CD4-positive, CD25-positive, alpha-beta regulatory T cell (primary cell): ENCODE data around the gene ZBTB25. TPM values are rescaled to one million over a fixed set of nuclear protein-coding genes. Genes with fewer than 3 reads are reported as not detected.

ENCODE experiments used
- ATAC-seq, 2 donors: fragments of 150-1000 bp; cut with Tn5 transposase; one replicate each; pipeline ENCODE4 v1.10.0; 2021; ENCODE audit warnings: low read depth in 2 of 2, moderate number of reproducible peaks in 2 of 2, moderate library complexity in 1 of 2
- DNase-seq, 3 donors: peaks; one replicate each; pipeline versions ENCODE4 v3.0.0 to v3.0.0-alpha.2; 2012 to 2022; ENCODE audit warnings: mixed read lengths in 1 of 3
- H3K27ac ChIP-seq: one replicate; pipeline ENCODE4 v1.7.0; 2013; ENCODE audit warnings: mild to moderate bottlenecking, low read length; ENCODE audit not compliant: insufficient read depth, poor library complexity, severe bottlenecking
- H3K27me3 ChIP-seq: one replicate; pipeline ENCODE4 v1.7.0; 2013; ENCODE audit warnings: low read length; ENCODE audit not compliant: control insufficient read depth, insufficient read depth
- H3K36me3 ChIP-seq: one replicate; pipeline ENCODE4 v1.7.0; 2013; ENCODE audit warnings: mild to moderate bottlenecking, low read length, moderate library complexity; ENCODE audit not compliant: control insufficient read depth, insufficient read depth
- H3K4me1 ChIP-seq: 2 replicates; pipeline ENCODE4 v1.7.0; 2013; ENCODE audit warnings: mild to moderate bottlenecking, low read length; ENCODE audit not compliant: insufficient read depth, control insufficient read depth, poor library complexity, severe bottlenecking
- H3K4me3 ChIP-seq: one replicate; pipeline ENCODE4 v1.7.0; 2013; ENCODE audit warnings: low read depth, mild to moderate bottlenecking, low read length, moderate library complexity
- H3K9me3 ChIP-seq, 2 experiments: 1 replicate in 1 of 2; 2 replicates in 1 of 2; pipeline ENCODE4 v1.7.0; 2013; ENCODE audit warnings: low read length in 2 of 2, mild to moderate bottlenecking in 1 of 2, moderate library complexity in 1 of 2; ENCODE audit not compliant: control insufficient read depth in 2 of 2
- H3K27ac Mint-ChIP-seq, 3 donors: one replicate each; pipeline ENCODE4 v1.8.0; 2020 to 2022; ENCODE audit warnings: mild to moderate bottlenecking in 3 of 3, mixed read lengths in 3 of 3, moderate library complexity in 2 of 3
- H3K27me3 Mint-ChIP-seq: one replicate; pipeline ENCODE4 v1.8.0; 2022; ENCODE audit warnings: mild to moderate bottlenecking, mixed read lengths
- H3K36me3 Mint-ChIP-seq: one replicate; pipeline ENCODE4 v1.8.0; 2020; ENCODE audit warnings: mixed read lengths
- H3K4me1 Mint-ChIP-seq, 4 donors: one replicate each; pipeline ENCODE4 v1.8.0; 2020 to 2022; ENCODE audit warnings: mixed read lengths in 4 of 4, mild to moderate bottlenecking in 1 of 4
- H3K4me3 Mint-ChIP-seq, 4 donors: one replicate each; pipeline ENCODE4 v1.8.0; 2020 to 2022; ENCODE audit warnings: mild to moderate bottlenecking in 4 of 4, mixed read lengths in 4 of 4, moderate library complexity in 3 of 4
- H3K9me3 Mint-ChIP-seq, 7 donors: one replicate each; pipeline ENCODE4 v1.8.0; 2020 to 2022; ENCODE audit warnings: mixed read lengths in 7 of 7, mild to moderate bottlenecking in 3 of 7, moderate library complexity in 2 of 7
- polyA plus RNA-seq, 4 donors: library from polyadenylated mRNA; unstranded; fragments of 300-500 nt; fragmentation: Illumina TruSeq; gene quantifications; one replicate each; pipeline ENCODE4 v1.2.3, GENCODE V29; 2021
- total RNA-seq: library from RNA; stranded (reverse); gene quantifications from one replicate; pipeline ENCODE4 v1.2.3, GENCODE V29; 2022

ZBTB25 gene
- total and polyA plus RNA-seq, 5 donors from 2014 or later = 34.8 to 78.0 (median 39.1) TPM

DNA sequence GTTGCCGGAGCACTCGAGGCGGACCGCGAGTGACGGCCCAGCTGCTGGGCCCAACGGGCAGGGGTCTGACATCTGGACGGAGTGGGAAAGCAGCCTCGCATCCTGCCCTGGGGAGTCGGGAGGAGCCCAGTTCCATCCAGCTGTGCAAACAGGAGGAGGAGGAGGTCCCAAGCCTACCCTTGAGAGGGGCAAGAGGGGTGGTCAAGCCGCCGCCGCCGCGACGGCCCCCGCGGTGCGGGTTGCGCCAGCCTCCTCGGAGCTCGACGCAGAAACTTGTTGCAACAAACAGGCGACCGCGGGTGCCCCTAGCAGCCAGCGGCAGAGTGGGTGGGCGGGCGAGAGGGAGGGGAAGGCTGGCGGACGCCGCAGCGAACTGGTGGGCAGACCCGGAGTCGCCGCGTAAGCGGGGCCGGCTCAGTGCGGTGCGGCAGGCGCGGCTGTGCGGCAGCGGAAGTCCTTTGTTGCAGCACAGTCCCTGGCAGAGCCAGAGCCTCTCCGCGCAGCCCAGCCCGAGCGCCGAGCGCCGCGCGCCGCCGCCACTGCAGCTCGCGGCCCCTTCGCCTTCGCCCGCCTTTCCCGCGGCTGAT lies 765 bp upstream of the ZBTB25 start, which contains the start of gene ZBTB1:
ZBTB1 (plus strand) TSS at position 461 of the 587 bp plus-strand sequence. CDS start 16,735 bp downstream, outside the sequence.
- no peaks in the 10 kb centered on the region for H3K9me3 ChIP-seq
- no peaks in the 10 kb centered on the region for H3K36me3 ChIP-seq
- H3K4me3 ChIP-seq = peak within 1 kb of the TSS; percentile 94
- H3K27ac ChIP-seq = peak within 1 kb of the TSS; percentile 100
- peaks cover 24 to 68% (median 51%) of the 10 kb centered on the region in 4 donors for H3K4me1 Mint-ChIP-seq
- peak within 1 kb of the TSS; percentile 90 to 100 (median 96) for H3K4me3 Mint-ChIP-seq
- H3K9me3 Mint-ChIP-seq = peaks cover 0 to 2% (median 0%) of the 10 kb centered on the region in 7 donors
- H3K27me3 Mint-ChIP-seq = peaks cover 8% of the 10 kb centered on the region
- DNase-seq (peak; percentile 82 to 91 (median 90)), ATAC-seq (peak; percentile 42)
- peak within 1 kb of the TSS; percentile 94 to 100 (median 100) for H3K27ac Mint-ChIP-seq
- H3K4me1 ChIP-seq = peaks cover 74% of the 10 kb centered on the region
- H3K27me3 ChIP-seq = no peaks in the 10 kb centered on the region
- H3K36me3 Mint-ChIP-seq = peaks cover 9% of the 10 kb centered on the region

DNA sequence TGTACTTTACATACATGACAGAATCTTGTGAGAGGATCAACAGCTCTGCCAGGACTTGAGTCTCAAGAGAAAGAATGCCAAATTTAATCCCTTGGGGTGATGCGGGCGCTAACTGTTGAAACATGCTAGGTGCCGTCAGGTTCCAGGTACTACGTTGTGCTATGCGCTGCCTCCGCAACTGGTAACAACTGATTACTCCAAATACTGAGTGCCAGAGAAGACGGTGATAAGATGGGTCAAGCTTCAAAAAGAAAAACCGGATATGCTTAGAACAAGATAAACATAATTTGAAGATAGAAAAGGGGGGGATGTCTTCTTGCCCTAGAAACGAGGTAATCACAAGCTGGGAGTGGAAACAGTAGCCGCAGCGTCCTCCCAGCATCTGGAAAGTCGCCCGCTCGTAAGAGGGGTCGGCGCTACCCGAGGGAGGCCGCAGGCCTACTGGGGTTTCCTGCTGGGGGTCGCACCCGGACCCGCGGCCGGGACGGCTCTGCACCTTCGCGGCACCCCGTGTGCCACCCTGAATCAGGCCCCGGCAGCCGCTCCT lies 678 bp downstream of the ZBTB25 start:
- H3K36me3 Mint-ChIP-seq = peaks cover 9% of the 10 kb centered on the region

GRCh38 chr14:64502456-64502855 lies 1.2 kb downstream of the ZBTB25 start:
- H3K36me3 ChIP-seq = peaks cover 12% of the 10 kb centered on the region
- peak overlapping the region; percentile 95 for H3K4me3 ChIP-seq
- ATAC-seq = no peak
- peaks cover 70% of the 10 kb centered on the region for H3K4me1 ChIP-seq
- H3K27me3 Mint-ChIP-seq = peaks cover 8% of the 10 kb centered on the region
- H3K4me3 Mint-ChIP-seq = peak overlapping the region; percentile 90 to 100 (median 96)
- H3K27me3 ChIP-seq = no peaks in the 10 kb centered on the region
- H3K36me3 Mint-ChIP-seq = peaks cover 13% of the 10 kb centered on the region
- H3K4me1 Mint-ChIP-seq = peaks cover 10 to 63% (median 43%) of the 10 kb centered on the region in 4 donors
- peak in 2 of 3 donors; percentile 31 to 47 for DNase-seq
- H3K9me3 ChIP-seq = no peaks in the 10 kb centered on the region
- peaks cover 0 to 2% (median 0%) of the 10 kb centered on the region in 7 donors for H3K9me3 Mint-ChIP-seq
- peak overlapping the region; percentile 100 for H3K27ac ChIP-seq
- H3K27ac Mint-ChIP-seq = peak overlapping the region; percentile 94 to 100 (median 94)

More for the DNA sequence above, 678 bp downstream of the ZBTB25 start:
- H3K4me3 Mint-ChIP-seq = peak overlapping the region; percentile 90 to 100 (median 96)
- H3K4me3 ChIP-seq = peak overlapping the region; percentile 95
- peaks cover 0 to 2% (median 0%) of the 10 kb centered on the region in 7 donors for H3K9me3 Mint-ChIP-seq
- H3K27ac Mint-ChIP-seq = peak overlapping the region; percentile 94 to 100 (median 94)
- peaks cover 15 to 63% (median 44%) of the 10 kb centered on the region in 4 donors for H3K4me1 Mint-ChIP-seq
- H3K27me3 ChIP-seq = no peaks in the 10 kb centered on the region
- H3K4me1 ChIP-seq = peaks cover 70% of the 10 kb centered on the region
- no peaks in the 10 kb centered on the region for H3K9me3 ChIP-seq
- peak overlapping the region; percentile 100 for H3K27ac ChIP-seq
- H3K36me3 ChIP-seq = peaks cover 7% of the 10 kb centered on the region
- H3K27me3 Mint-ChIP-seq = peaks cover 8% of the 10 kb centered on the region
- DNase-seq (peak in 1 of 3 donors; percentile 63), ATAC-seq (no peak)

GRCh38 chr14:64501411-64502171 lies 2.0 kb downstream of the ZBTB25 start:
- H3K4me1 Mint-ChIP-seq = peaks cover 14 to 61% (median 43%) of the 10 kb centered on the region in 4 donors
- H3K36me3 Mint-ChIP-seq = peaks cover 17% of the 10 kb centered on the region
- peaks cover 0 to 2% (median 0%) of the 10 kb centered on the region in 7 donors for H3K9me3 Mint-ChIP-seq
- peaks cover 8% of the 10 kb centered on the region for H3K27me3 Mint-ChIP-seq
- Histone ChIP-seq H3K27me3 (no peaks in the 10 kb centered on the region), H3K4me3 (peak overlapping the region; percentile 95), H3K36me3 (peaks cover 12% of the 10 kb centered on the region), H3K27ac (peak overlapping the region; percentile 100), H3K9me3 (no peaks in the 10 kb centered on the region), H3K4me1 (peaks cover 70% of the 10 kb centered on the region)
- peak overlapping the region; percentile 94 to 100 (median 94) for H3K27ac Mint-ChIP-seq
- DNase-seq (peak in 2 of 3 donors; percentile 56 to 73), ATAC-seq (no peak)
- peak overlapping the region; percentile 90 to 100 (median 96) for H3K4me3 Mint-ChIP-seq

DNA sequence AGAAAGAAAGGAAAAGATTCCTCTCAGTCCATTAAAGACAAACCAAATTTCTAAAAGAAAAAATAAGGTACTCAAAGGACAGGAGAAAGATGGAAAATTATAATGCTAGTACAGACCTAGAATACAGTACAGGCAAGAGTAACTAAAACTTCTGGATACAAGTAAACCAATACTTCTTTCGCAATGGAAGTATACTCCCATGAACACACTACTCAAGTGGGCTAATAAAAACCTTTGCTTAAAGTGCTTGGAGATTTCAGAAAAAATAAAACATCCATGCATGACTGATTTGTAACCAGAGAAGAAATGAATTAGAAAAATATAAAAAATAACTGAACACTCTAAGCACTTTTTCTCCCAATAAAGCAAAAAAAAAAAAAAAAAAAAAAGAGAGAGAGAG lies 3.5 kb downstream of the ZBTB25 start:
- H3K4me3 Mint-ChIP-seq = peak overlapping the region; percentile 90 to 100 (median 96)
- H3K36me3 ChIP-seq = peaks cover 16% of the 10 kb centered on the region
- peak overlapping the region; percentile 95 for H3K4me3 ChIP-seq
- H3K27me3 ChIP-seq = no peaks in the 10 kb centered on the region
- H3K27ac ChIP-seq = peak overlapping the region; percentile 100
- DNase-seq (no peak), ATAC-seq (no peak)
- peaks cover 20 to 66% (median 40%) of the 10 kb centered on the region in 4 donors for H3K4me1 Mint-ChIP-seq
- peaks cover 22% of the 10 kb centered on the region for H3K36me3 Mint-ChIP-seq
- H3K27me3 Mint-ChIP-seq = peaks cover 8% of the 10 kb centered on the region
- peaks cover 74% of the 10 kb centered on the region for H3K4me1 ChIP-seq
- H3K9me3 ChIP-seq = no peaks in the 10 kb centered on the region
- H3K9me3 Mint-ChIP-seq = peaks cover 0 to 2% (median 0%) of the 10 kb centered on the region in 7 donors
- peak overlapping the region; percentile 94 to 98 (median 94) for H3K27ac Mint-ChIP-seq

DNA sequence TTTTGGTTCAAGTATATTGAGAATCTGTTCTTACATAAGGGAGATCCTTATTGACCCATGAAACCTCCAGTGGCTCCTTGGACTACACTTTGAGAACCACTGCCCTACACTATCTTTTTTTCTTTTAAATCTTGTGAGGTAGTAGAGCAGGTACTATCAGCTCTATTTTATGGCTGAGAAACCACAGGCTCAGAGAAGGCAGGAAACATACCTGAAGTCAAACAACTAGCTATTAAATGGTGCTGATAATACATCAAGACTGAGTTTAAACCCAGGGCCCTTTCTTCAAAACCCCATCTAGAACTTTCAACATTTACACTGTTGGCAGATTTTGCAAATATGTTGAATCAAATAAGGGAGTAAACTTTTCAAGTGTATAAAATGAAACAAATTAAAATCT lies 6.9 kb downstream of the ZBTB25 start:
- Histone ChIP-seq H3K27me3 (no peaks in the 10 kb centered on the region), H3K27ac (peak overlapping the region; percentile 64), H3K36me3 (peaks cover 29% of the 10 kb centered on the region), H3K4me1 (peaks cover 64% of the 10 kb centered on the region), H3K9me3 (no peaks in the 10 kb centered on the region), H3K4me3 (peak overlapping the region; percentile 41)
- Mint-ChIP-seq H3K27me3 (no peaks in the 10 kb centered on the region), H3K4me1 (peaks cover 45 to 90% (median 56%) of the 10 kb centered on the region in 4 donors), H3K4me3 (peak overlapping the region; percentile 11 to 76 (median 72)), H3K27ac (peak overlapping the region; percentile 64 to 93 (median 82)), H3K9me3 (no peaks in the 10 kb centered on the region), H3K36me3 (peaks cover 30% of the 10 kb centered on the region)
- DNase-seq (peak in 1 of 3 donors; percentile 27), ATAC-seq (peak; percentile 57)

GRCh38 chr14:64495252-64495651 lies 8.4 kb downstream of the ZBTB25 start:
- DNase-seq = no peak
- Histone ChIP-seq H3K9me3 (no peaks in the 10 kb centered on the region), H3K4me1 (peaks cover 53% of the 10 kb centered on the region), H3K36me3 (peaks cover 34% of the 10 kb centered on the region), H3K27ac (no peak overlapping the region), H3K27me3 (no peaks in the 10 kb centered on the region), H3K4me3 (no peak overlapping the region)
- Mint-ChIP-seq H3K4me1 (peaks cover 45 to 91% (median 65%) of the 10 kb centered on the region in 4 donors), H3K27me3 (no peaks in the 10 kb centered on the region), H3K9me3 (no peaks in the 10 kb centered on the region), H3K36me3 (peaks cover 36% of the 10 kb centered on the region), H3K4me3 (peak overlapping the region in 3 of 4 donors; percentile 10 to 59 (median 18)), H3K27ac (peak overlapping the region in 2 of 3 donors; percentile 22 to 63)
- no peak for ATAC-seq
